Measurements from ENCODE around the gene KCNN4.

GRCh38 chr19:43741075-43741825 is 39.5 kb downstream of the KCNN4 start:
- TF ChIP-seq CTCF (tag by site-specific recombination; IDR thresholded peaks at IDR 0.05) (no peak), ZEB2 (tag by site-specific recombination; IDR thresholded peaks at IDR 0.05) (no peak)
